ENCODE data around the gene RNASEH2B. TPM values are rescaled to one million over a fixed set of nuclear protein-coding genes. Genes with fewer than 3 reads are reported as not detected.
A peak's percentile ranks its signal among the peaks of the same experiment; 100 is the strongest.

RNASEH2B gene
- total and polyA plus RNA-seq, 12 donors: 30.5 to 86.8 (median 40.1) TPM

- H3K9me3 ChIP-seq: no peaks in the 10 kb centered on the region
- H3K36me3 ChIP-seq: peaks cover 0 to 66% (median 0%) of the 10 kb centered on the region in 9 donors
- WGBS, 2 donors: 97 to 98% methylated on average over 1 of the region's 1 CpG
- H3K4me3 ChIP-seq: no peak overlapping the region
- H3K27me3 ChIP-seq: no peaks in the 10 kb centered on the region
- no peak for DNase-seq
- H3K27ac ChIP-seq: no peak overlapping the region
- ATAC-seq: no peak
- no peaks in the 10 kb centered on the region for H3K4me1 ChIP-seq
- intact Hi-C loops (cut with DNase I): no loop called here
- TF ChIP-seq, protein P1, sequence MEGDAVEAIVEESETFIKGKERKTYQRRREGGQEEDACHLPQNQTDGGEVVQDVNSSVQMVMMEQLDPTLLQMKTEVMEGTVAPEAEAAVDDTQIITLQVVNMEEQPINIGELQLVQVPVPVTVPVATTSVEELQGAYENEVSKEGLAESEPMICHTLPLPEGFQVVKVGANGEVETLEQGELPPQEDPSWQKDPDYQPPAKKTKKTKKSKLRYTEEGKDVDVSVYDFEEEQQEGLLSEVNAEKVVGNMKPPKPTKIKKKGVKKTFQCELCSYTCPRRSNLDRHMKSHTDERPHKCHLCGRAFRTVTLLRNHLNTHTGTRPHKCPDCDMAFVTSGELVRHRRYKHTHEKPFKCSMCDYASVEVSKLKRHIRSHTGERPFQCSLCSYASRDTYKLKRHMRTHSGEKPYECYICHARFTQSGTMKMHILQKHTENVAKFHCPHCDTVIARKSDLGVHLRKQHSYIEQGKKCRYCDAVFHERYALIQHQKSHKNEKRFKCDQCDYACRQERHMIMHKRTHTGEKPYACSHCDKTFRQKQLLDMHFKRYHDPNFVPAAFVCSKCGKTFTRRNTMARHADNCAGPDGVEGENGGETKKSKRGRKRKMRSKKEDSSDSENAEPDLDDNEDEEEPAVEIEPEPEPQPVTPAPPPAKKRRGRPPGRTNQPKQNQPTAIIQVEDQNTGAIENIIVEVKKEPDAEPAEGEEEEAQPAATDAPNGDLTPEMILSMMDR (IDR thresholded peaks at IDR 0.05): no peak
Observed at GRCh38 chr13:50955798-50956197, 46.2 kb downstream of the RNASEH2B start.

DNA sequence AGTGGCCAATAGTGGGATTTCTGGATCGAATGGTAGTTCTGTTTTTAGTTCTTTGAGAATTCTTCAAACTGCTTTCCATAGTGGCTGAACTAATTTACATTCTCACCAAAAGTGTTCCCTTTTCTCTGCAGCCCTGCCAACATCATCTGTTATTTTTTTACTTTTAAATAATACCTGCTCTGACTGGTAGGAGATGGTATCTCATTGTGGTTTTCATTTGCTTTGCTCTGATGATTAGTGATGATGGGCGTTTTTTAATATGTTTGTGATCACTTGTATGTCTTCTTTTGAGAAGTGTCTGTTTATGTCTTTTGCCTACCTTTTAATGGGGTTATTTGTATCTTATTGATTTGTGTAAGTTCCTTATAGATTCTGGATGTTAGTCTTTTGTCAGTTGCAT, 48.0 kb downstream of the RNASEH2B start:
- no peaks in the 10 kb centered on the region for H3K27me3 ChIP-seq
- no peak overlapping the region for H3K27ac ChIP-seq
- no peaks in the 10 kb centered on the region for H3K9me3 ChIP-seq
- 95 to 96% methylated on average over 2 of the region's 2 CpGs for WGBS, 2 donors
- intact Hi-C loops (cut with DNase I): no loop called here
- TF ChIP-seq, protein P1 (IDR thresholded peaks at IDR 0.05): no peak
- no peak overlapping the region for H3K4me3 ChIP-seq
- no peak for ATAC-seq
- peaks cover 0 to 74% (median 0%) of the 10 kb centered on the region in 9 donors for H3K36me3 ChIP-seq
- no peak for DNase-seq
- H3K4me1 ChIP-seq: no peaks in the 10 kb centered on the region

GRCh38 chr13:50969691-50970090, 60.1 kb downstream of the RNASEH2B start:
- ATAC-seq (peak in 2 of 8 donors; percentile 30 to 33), DNase-seq (no peak)
- H3K27me3 ChIP-seq: no peaks in the 10 kb centered on the region
- H3K27ac ChIP-seq: no peak overlapping the region
- 64 to 70% methylated on average over 11 of the region's 11 CpGs for WGBS, 2 donors
- intact Hi-C loops (cut with DNase I): loop anchor here in 4 of 10 donors (5.0 to 10.0 kb wide), 3 partner anchors 95 to 103 kb away; no protein-coding TSS in a partner anchor
- TF ChIP-seq, protein P1 (IDR thresholded peaks at IDR 0.05): peak in 5 of 9 donors; percentile 9 to 34 (median 20)
- no peaks in the 10 kb centered on the region for H3K9me3 ChIP-seq
- H3K4me1 ChIP-seq: no peaks in the 10 kb centered on the region
- H3K4me3 ChIP-seq: no peak overlapping the region
- peaks cover 0 to 51% (median 3%) of the 10 kb centered on the region in 9 donors for H3K36me3 ChIP-seq

DNA sequence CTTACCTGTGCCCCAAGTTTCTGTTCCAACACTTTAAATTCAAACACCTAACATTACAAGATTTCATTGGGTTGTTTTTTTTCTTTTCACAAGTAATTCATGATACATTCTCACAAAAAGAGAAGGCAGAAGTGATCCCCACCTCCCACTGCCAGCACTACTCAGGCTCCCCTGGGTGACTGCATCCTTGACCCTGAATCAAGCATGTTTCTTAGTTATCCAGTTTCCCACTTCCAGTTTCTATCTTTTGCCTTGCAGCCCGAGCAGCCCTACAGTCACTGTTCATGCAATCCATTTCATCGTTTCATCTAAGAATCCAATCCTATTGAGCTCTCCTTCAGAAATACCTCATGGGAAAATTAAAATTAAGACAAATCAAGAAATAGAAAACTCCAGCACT, 61.4 kb downstream of the RNASEH2B start:
- WGBS, 2 donors: 89 to 96% methylated on average over 2 of the region's 2 CpGs
- no peaks in the 10 kb centered on the region for H3K9me3 ChIP-seq
- intact Hi-C loops (cut with DNase I): loop anchor here in 2 of 10 donors (5.0 kb wide), 2 partner anchors 96 to 101 kb away; no protein-coding TSS in a partner anchor
- H3K27ac ChIP-seq: no peak overlapping the region
- H3K27me3 ChIP-seq: no peaks in the 10 kb centered on the region
- DNase-seq: no peak
- no peak overlapping the region for H3K4me3 ChIP-seq
- no peak for ATAC-seq
- H3K4me1 ChIP-seq: no peaks in the 10 kb centered on the region
- H3K36me3 ChIP-seq: peaks cover 0 to 38% (median 3%) of the 10 kb centered on the region in 9 donors
- TF ChIP-seq, protein P1 (IDR thresholded peaks at IDR 0.05): no peak

All from heart right ventricle (tissue), 16 donors.